GM21723 (cell line): ENCODE data around the gene TNPO3.

Source experiments
- ATAC-seq: cut with Tn5 transposase; IDR thresholded peaks from one replicate; pipeline ENCODE4 v1.9.1; 2021; ENCODE audit warnings: mild to moderate bottlenecking, moderate library complexity; ENCODE audit not compliant: unreplicated experiment

Gene TNPO3

DNA sequence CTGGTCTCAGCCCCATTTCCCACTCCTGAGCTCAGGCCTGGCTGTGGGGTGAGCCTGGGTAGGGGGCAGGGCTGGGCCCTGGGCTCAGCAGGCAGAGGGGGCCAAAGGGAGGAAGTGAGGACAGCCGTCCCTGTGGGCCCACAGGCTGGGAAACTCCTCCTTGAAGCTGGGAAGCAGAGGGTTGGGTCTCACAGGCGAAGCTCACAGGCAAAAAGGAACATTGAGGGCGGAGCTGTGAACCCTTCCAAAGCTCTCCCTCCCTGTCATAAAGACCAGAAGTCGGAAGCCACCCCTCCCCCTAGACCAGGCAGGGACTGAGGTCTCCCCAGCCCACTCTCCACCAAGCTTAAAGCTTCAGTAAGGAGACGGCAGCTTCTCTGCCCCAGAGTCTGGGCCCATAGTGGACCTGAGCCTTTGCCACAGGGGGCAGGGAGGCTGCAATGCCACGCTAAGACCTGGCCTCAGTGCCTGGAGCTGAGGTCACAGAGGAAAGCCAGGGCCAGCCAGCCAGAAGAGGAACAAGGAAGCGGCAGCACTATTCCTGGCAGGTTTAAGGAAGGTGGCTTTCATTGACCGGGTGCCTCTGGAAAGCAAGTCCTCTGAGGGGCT lies 143.4 kb downstream of the TNPO3 start:
- no peak for ATAC-seq

DNA sequence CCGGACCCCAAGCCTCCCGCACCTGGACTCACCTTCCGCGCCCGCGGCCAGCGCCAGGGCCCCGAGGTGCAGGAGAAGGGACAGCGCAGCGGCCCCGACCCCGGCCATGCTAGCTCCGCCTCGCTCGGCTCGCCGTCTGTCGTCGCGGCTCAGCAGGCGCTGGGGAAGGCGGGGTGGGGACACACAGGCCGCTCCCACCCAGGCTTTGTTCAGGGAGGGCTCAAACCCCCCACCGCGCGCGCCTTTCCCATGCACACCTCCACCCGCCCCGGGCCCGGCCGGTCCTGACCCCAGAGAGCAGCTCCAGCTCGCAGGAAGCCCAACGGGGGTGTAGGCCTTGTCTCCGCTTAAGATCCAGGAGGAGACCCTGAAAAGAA lies 144.4 kb downstream of the TNPO3 start, which contains the start of gene KCP:
KCP (minus strand) TSS at position 141 of the 377 bp plus-strand sequence; CDS start at position 108, 33 bp downstream.
- no peak for ATAC-seq

DNA sequence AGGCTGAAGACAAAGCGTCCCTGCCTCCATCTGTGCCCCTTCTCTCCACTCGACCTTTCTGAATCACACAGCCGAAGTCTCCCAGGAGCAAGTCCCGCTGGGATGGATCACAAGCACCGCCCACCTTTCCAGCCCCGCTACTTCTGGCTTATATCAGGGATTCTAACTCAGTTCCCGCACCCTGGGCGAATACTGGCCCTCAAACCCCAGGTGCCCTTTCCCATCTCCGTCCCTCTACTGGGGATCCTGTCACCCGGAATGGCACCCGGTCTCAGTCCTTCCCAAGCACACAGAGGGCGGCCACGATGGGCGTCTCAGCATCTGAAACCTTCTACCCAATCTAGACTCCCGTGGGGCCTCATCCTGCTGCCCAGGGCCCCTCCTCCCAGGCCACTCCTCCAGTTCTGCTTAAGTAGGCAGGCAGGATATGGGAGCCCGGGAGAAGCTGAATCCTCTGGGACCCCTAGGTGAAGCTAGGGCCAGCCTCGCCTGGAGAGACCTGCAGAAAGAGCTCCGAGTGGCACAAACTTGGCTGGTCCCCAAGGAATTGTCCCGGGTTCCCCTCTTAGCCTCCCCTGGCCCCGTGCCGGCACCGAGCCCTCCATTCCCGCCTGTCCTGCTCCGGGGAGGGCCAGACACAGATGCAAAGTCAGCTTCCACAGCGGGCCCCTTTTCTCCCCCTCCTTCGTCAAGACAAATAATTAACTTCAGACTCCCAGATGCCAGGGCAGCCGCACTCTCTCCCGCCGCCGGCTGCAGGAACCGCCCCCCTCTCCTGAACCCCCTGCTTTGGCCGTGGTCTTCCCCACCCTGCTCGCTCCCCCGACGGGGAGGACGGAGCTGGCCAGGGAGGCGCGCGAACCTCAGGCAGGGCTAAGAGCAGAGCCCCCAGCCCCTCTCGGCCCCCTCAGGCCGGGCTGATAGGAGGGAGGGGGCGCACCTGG lies 145.0 kb downstream of the TNPO3 start:
- ATAC-seq = no peak

DNA sequence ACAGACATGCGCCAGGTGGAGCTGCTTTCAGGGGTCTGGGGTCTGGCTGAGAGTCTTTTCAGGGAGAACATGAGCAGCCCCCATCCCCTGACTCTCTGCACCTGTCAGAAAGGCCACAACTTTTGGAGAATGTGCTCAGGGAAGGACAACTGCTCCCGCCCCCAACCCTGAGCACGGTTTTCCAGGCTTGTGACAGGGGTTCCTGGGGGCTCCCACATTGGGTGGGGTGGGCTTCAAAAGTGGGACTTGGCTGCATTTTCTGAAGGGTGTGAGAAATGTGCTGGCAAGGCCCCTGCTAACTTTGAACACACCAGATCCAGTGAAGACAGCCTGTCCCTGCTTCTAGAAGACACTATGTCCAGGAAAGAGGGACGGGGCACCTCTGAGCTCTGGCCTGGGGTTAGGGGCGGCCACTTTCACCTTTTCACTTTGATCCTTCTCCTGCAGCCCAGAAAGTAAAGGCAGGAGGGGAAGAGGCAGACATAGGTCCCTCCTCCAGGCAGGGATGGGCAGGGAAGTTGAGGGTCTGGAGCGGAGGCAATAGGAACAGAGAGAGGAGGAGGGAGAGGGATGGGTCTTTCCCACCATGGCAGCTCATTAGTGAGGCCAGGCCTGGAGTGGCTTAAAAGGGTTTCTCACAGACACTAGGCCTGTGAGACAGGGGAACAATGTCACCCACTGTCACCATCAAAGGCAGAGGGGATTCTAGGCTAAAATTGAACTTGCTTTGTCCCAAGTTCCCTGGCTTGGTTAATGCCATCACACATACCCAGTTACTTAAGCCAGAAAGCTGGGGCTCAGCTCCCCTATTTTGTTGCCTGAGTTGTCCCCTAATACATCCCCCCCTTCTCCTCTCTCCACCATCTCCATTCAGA lies 145.9 kb downstream of the TNPO3 start:
- ATAC-seq = no peak

DNA sequence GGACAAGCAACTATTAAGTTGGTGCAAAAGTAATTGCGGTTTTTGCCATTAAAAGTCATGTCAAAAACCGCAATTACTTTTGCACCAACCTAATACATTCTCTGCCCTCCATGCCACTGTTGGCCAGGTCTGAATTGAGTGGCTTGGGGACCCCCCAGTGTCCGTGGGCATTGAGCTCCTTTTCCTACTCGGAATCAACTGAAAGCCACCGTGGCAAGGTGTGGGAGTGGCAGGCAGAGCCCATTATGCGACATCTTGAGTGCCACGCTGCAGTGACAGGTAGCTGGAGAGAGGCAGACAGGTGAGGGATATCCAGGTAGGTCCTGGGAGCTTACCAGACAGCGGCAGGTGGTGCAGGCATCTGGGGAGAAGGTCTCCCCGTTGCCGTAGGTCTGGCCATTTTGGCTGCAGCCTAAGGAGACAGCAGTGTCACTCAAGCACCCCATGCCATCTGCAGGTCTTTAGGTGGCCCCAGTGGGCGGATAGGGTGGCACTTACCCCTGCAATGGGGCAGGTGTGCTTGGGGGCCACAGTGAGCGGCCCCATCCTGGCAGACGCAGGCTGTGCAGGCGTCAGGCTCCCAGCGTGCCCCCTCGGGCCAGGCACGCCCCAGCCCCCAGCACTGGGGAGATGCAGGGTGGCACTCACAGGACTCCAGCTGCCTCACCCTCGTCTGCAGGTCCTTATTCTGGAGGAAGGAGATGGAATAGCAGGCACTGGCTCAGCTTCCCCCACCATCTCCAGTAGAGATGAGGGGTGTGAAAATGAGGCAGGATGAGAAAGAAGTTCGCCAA lies 147.9 kb downstream of the TNPO3 start:
- ATAC-seq = no peak

DNA sequence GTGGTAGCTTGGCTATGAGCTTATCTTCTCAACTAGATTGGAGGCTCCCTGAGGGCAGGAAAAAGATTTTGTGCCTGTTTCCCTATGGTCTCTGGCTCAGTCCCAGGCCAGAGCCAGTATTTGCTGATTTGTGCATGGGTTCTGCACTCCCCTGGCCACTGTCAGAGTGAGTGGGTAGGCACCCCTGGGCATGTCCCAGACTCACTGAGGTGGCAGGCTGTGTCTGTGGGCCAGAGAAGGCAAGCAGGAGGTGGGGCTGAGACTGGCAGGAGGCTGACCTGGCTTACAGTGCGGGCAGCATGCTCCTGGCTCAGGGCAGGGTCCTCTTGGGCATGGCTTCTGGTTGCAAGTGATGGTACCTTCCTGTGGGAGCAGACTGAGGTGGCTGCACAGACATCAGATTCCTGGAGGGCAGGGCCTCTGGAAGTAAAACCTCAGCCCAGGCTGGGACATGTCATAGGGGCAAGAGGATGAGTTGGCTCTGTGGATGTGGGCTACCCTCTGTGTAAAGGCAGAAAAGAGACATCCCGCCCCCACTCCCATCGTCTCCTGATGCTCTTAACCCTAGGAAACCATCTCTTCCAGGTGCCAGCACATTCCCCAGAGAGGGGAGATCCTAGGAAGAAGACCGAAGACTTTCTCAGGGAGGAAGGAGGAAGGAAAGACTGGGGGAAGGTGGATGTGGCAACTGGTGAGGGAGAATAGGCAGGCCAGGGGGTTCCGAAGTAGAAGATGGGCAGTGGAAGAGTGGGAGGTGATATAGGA lies 148.7 kb downstream of the TNPO3 start:
- ATAC-seq = no peak

DNA sequence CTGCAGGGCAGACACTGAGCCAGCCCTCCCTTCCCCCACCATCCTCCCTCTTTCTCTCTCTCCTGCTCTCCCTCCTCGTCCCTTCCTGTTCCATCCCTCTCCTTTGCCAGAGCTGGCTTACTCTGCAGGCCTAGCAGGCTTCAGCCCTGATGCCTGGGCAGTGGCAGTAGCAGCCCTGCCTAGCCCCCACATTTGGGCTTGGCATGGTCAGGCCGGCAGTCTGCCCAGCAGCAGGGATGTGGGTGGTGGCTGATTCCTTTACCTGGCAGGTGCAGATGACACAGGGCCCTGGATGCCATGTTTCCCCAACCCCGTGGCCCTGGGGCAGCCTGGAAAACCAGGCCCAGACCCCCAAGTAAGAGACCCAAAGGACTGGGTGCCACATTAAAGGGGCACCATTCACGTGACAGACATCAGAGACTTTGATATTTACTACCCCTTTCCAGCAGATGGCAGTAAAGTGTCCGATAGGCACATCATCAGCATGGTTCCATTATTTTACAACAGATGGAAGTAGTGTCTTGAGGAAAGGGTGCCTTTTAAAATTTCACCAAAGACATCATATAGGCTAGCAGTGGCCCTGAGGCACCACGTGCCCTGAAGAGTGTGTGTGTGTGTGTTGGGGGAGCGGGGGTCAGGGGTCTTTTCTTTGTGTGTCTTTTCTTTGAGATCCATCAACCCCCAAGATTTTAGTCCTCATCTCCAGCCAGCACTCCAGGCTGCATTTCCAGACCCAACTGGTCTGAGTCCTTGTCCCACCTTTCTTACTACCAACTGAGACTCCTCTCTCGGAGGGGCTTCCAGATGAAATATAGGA lies 150.3 kb downstream of the TNPO3 start:
- no peak for ATAC-seq
